ENCODE data around the gene DCLRE1B.

- TF ChIP-seq CTCF (IDR thresholded peaks at IDR 0.05) (no peak), POLR2A (IDR thresholded peaks at IDR 0.05) (no peak)
These were observed 19.3 kb downstream of the DCLRE1B start for GRCh38 chr1:113924473-113924872.

All from heart left ventricle (tissue), 13 donors.